HFFc6 (cell line): ENCODE results near the gene SMIM1. TPM values are rescaled to one million over a fixed set of nuclear protein-coding genes. Genes with fewer than 3 reads are reported as not detected.

Source experiments
- DNase-seq: peaks from one replicate; pipeline ENCODE4 v3.0.0-alpha.2; 2018
- H3K27ac Mint-ChIP-seq: 2 replicates; pipeline ENCODE4 v1.8.0; 2020; ENCODE audit warnings: mild to moderate bottlenecking, mixed read lengths
- H3K27me3 Mint-ChIP-seq: 2 replicates; pipeline ENCODE4 v1.8.0; 2021; ENCODE audit warnings: mild to moderate bottlenecking, moderate library complexity, mixed read lengths; ENCODE audit not compliant: insufficient read depth
- H3K36me3 Mint-ChIP-seq: 2 replicates; pipeline ENCODE4 v1.8.0; 2021; ENCODE audit warnings: low read depth, mixed read lengths
- H3K4me1 Mint-ChIP-seq: 2 replicates; pipeline ENCODE4 v1.8.0; 2020; ENCODE audit warnings: low read depth, mixed read lengths
- H3K4me3 Mint-ChIP-seq: 2 replicates; pipeline ENCODE4 v1.8.0; 2020; ENCODE audit warnings: mild to moderate bottlenecking, moderate library complexity, mixed read lengths
- H3K9me3 Mint-ChIP-seq: 2 replicates; pipeline ENCODE4 v1.8.0; 2020; ENCODE audit warnings: mild to moderate bottlenecking, mixed read lengths
- CTCF ChIP-seq: fragments of 200-600 bp; sonication (generic); IDR thresholded peaks from 2 replicates; pipeline ENCODE4 v1.5.0; 2021; ENCODE audit warnings: antibody characterized with exemption, mild to moderate bottlenecking
- total RNA-seq, 6 experiments: library from RNA; stranded (reverse); fragmentation: NEBNext Ultra II Directional; extraction: Animal tissue kit (Norgen Biotek cat#: 25700); gene quantifications; 2 replicates in 1 of 6; 3 replicates in 5 of 6; pipeline ENCODE4 v1.2.3, GENCODE V29; 2021

SMIM1 gene
- total RNA-seq, 6 experiments from 2014 or later, result 0.38 to 3.4 (median 1.6) TPM

DNA sequence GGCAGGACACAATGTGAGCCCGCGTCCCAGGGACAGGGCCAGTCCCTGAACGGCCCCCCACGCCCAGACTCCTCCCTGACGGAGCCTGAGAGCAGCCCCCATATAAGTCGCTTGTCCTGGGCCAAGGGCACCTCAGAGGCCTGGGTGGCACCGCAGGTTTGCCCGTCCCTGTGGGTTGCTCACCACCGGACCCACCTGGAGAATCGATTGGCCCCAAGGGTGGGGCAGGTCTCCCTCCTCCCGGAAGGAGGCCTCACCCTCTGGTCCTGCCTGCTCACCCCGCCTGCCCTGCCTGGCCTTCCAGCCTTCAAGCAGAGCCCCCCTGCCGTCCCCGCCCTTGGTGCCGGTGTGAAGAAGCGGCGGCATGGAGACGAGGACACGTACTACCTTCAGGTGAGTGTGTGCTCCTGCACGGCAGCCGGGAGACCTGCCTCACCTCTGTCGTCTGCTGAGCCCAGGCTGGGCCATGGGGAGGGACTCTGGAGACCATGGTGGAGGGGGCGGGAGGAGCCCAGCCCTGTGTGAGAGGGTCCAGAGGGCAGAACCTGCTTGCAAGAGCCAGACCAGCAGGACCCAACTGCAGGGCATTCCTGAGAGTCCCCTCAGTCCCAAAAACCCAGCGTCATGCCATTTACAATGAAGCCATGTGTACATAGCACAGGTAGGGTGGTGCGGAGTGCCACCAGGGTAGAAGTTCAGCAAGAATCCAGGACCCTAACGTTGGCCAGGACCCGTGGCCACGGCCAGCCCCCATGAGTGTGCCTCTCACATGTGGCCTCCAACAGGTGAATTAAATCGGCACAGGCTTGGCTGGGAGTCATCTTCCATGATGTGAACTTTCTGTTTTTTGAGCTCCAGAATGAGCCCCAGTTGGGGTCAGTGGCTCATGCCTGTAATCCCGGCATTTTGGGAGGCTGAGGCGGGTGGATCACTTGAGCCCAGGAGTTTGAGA is 44.4 kb upstream of the SMIM1 start:
- H3K36me3 Mint-ChIP-seq, result no peaks in the 10 kb centered on the region

DNA sequence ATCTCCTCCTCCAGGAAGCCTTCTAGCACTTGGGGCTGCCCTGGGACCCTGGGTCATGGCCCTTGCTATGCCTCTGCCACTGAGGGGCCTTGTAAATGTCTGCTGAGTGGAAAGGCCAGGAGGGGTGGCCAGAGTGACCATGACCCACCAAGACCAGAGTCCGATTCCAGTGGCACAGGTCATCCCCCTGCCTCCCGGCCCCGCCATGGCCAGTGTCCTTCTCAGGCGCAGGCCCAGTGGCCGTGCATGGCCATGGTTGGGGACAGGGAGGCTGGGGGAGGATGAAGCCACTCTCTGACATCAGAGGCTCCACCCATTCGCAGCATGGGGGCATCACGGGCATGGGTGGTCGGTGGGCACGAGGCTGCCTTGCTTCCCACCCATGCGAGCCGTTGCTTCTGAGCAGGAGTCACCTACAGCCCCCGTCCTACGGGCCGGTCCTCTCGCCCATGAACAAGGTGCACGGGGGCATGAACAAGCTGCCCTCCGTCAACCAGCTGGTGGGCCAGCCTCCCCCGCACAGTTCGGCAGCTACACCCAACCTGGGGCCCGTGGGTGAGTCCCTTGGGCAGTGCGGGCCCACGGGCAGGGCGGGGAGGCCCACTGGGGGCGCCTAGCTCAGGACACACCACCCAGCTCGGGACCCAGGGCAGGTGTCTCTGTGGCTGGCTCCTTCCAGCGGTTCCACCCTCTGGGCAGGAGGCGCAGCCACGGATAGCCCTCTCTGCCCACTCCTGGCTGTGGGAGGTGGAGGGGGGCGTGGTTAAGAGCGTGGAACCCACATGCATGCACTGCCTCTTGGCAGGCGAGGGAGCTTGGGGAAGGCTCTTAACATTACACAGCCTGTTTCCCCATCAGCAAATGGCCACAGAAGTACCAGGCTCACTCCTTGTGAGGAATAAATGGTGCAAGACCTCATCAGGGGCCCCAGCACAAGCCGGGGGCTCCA is 42.7 kb upstream of the SMIM1 start:
- Mint-ChIP-seq H3K27me3 (peaks cover 18% of the 10 kb centered on the region), H3K4me3 (no peak overlapping the region), H3K36me3 (no peaks in the 10 kb centered on the region), H3K4me1 (no peaks in the 10 kb centered on the region), H3K27ac (no peak overlapping the region), H3K9me3 (no peaks in the 10 kb centered on the region)
- no peak for TF ChIP-seq CTCF
- DNase-seq, result no peak

More for the DNA sequence above, 44.4 kb upstream of the SMIM1 start:
- no peak for DNase-seq
- no peak for TF ChIP-seq CTCF
- Mint-ChIP-seq H3K4me1 (no peaks in the 10 kb centered on the region), H3K9me3 (no peaks in the 10 kb centered on the region), H3K27me3 (peaks cover 18% of the 10 kb centered on the region), H3K27ac (no peak overlapping the region), H3K4me3 (no peak overlapping the region)

GRCh38 chr1:3730543-3731247 is 41.9 kb upstream of the SMIM1 start:
- Mint-ChIP-seq H3K9me3 (no peaks in the 10 kb centered on the region), H3K36me3 (no peaks in the 10 kb centered on the region), H3K27ac (no peak overlapping the region), H3K27me3 (peaks cover 18% of the 10 kb centered on the region), H3K4me3 (no peak overlapping the region), H3K4me1 (no peaks in the 10 kb centered on the region)
- no peak for TF ChIP-seq CTCF
- no peak for DNase-seq

- Mint-ChIP-seq H3K27me3 (peaks cover 18% of the 10 kb centered on the region), H3K27ac (no peak overlapping the region), H3K36me3 (no peaks in the 10 kb centered on the region), H3K9me3 (no peaks in the 10 kb centered on the region), H3K4me1 (no peaks in the 10 kb centered on the region), H3K4me3 (no peak overlapping the region)
- no peak for TF ChIP-seq CTCF
- no peak for DNase-seq
Measured at GRCh38 chr1:3731583-3732433, 40.7 kb upstream of the SMIM1 start.
